ENCODE results near the gene CTNNA1.

GRCh38 chr5:138807182-138807581, 54.0 kb downstream of the CTNNA1 start:
- TF ChIP-seq EZH2 (IDR thresholded peaks at IDR 0.05; ENCODE audit: insufficient read depth, low read length), result no peak
- no peak for TF ChIP-seq CTCF (IDR thresholded peaks at IDR 0.05; ENCODE audit: insufficient read depth, low read depth, low read length)

Data from astrocyte (in vitro differentiated cells and primary cell).